PC-3 (cell line): ENCODE data around the gene MAPK1.
"Not testable (repeated sequence)": the region's sequence is repeated elsewhere in the genome, so short reads cannot be mapped to it uniquely, and the experiment has no call there.

Experiments used
- CTCF ChIP-seq: fragments of 300-600 bp; sonication (generic); conservative IDR thresholded peaks from 2 replicates; pipeline ENCODE4 v1.5.1; 2017; ENCODE audit warnings: antibody characterized with exemption, low read depth, mild to moderate bottlenecking, low read length
- EZH2 ChIP-seq: fragments of 300-600 bp; sonication (generic); IDR thresholded peaks from one replicate; pipeline ENCODE4 v1.6.1; 2017; ENCODE audit warnings: antibody characterized with exemption, mild to moderate bottlenecking, low read length; ENCODE audit not compliant: unreplicated experiment

- TF ChIP-seq CTCF, EZH2: not testable (repeated sequence)
Measured at GRCh38 chr22:21817497-21817853, 50.0 kb downstream of the MAPK1 start.
